ENCODE measurements around the gene PLCH1.

PLCH1 gene

DNA sequence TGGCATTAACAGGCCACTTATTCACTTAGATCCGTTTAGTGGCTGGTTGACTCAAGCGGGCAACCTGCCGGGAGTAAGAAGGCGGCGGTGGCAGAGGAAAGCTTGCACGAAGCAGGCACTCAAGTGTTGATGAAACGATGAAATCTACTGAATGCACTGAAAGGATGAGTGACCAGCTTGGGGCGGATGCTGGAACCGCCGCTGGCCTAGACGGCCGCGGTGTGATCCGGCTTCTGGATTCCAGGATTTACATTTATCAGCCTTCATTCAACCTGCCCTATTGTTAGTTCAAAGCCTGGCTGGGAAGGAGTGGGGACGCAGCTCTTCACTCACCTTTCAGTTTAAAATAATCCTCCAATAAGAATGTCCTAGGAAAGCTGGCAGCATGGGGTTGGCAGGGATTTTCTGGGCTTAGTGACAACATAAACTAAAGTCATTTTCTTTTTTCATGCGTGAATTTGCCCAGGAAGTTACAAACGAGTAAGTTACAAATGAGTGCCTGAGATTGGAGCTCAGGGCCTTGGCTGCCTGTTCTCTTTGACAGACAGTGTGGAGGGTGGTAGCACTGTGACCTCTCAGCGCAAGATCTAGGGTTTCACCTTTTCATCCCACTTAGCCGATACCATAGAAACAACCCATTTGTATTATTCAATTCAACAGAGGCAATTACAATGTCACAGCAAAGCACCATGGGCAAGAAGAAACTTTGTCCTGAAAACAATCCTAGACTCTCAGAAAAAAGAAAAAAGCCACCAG, 1.1 kb upstream of the PLCH1 start:
- DNase-seq: peak; percentile 71

DNA sequence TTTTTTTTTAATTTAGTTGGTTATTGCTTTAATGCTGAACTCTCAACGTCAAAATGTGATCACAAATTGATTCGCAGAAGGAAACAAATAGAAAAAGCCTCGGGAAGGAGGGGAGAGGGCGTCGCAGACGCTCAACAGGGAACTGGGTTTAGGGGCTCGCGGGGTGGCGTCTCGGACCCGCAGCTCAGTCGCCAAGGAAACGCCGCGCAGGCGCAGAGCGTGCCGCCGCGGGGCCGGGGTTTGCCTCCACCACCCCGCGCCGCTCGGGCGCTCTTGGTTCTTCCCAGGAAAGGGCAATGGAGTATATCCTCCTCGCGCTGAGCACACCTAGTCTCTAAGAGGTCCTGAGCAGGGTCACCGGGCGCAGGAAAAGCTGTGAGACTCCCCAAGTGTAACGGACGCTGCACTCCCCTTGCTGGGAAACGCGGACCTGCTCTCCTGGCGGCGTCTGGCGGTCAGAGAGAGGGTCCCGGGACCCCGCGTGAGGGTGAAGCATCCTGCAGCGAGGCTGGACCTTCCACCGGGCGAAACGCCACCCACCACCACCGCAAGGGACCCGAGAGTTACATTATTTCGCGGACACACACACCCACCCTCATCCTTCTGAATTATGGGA, 753 bp downstream of the PLCH1 start:
- peak; percentile 76 for DNase-seq

DNA sequence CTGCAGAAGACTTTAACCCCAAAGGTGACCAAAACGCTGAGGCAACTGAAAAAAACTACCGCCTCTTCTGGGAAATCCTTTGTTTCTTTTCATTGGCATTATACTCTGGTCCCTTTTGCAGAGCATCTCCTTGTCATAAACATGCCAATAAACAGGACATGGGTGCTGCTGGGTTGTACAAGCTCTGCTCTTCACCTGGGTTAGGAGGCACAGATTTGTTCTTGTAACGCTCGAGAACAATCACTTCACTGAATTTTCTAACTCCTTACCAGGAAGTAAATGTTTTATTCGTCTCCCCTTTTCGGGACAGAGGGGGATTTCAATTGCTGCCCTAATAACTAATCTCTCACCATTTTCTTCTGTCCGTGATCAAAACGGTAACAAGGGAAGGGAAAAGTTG, 1.3 kb downstream of the PLCH1 start:
- no peak for DNase-seq

DNA sequence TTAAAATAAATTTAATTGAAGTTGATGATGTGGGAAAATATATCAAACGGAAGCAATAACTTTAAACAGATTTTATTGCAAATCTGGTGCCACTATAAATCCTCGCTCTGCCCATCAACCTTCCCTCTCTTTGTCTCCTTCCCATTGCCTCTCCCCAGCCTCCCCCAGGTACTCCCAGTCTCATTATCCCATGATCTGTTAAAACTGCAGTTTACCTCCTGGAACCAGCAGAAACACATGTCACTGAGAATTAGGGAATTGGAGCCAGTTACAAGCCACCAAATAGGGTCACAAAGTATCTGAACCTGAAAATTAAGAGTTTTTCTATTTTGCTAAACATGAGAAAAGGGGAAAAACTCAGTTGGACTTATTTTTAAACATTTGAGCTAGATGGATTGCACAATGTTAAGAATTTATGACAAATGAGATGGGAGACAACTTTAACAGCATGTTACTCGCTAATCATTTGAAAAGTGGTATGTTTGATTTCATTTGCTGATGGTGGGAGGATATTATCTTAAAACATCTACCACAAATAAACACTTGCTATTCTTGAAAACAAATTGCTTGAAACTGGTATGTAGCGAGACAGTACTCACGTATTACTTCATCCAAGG, 2.4 kb downstream of the PLCH1 start:
- DNase-seq: no peak

DNA sequence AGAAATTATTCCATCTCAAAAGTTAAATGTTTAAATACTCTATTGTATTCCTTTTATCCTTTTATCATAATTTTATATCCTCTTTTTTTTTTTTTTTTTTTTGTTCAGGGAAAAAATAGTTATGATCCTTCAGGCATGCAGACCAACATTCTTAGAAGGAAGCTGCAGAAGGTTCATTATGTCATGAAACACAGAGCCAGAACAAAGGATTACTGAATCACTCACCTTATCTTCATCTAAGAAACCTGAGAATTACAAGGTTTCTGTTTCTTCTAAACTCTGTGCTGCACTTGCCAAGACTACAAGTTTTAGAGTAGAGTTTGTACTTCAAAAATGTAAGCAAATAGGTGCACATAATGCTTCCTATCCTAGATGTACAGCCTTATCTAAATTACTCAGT, 3.3 kb downstream of the PLCH1 start:
- no peak for DNase-seq

DNA sequence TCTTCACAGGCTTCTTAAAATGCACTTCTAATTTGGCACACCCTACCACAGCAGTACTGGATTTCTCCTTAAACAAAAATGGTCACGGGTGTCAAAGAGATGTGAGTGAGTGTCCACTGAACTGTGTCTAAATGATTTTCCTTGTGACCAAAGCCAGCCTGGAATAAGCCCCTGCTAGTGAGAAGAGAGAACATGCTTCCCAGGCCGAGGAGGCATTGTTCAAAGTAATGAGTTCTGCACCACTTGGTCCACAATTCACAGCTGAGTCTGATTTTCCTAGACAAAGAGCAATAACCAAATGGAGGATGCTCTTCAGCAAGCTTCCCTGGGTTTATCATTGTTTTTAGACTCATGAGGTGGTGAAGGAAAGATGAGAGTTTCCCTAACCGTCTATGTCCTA, 3.8 kb downstream of the PLCH1 start:
- no peak for DNase-seq

DNA sequence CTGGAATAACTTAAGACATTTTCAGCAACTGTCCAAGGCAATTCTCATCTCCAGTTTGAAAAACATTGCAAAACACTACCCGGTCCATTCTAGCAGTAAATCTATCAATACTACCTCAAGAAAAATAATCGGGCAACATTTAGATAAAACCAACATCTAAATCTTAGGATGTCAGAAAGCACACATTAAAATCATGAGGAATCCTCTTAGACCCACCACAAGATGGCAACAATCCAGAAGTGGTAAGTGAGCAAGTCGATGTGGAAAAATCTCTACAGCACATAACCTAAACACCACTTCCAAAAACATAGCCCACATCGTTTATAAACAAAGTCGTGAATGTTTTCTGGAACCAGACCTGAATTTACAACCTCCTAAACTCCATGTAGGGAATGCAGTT, 5.7 kb downstream of the PLCH1 start:
- DNase-seq: peak; percentile 15

DNA sequence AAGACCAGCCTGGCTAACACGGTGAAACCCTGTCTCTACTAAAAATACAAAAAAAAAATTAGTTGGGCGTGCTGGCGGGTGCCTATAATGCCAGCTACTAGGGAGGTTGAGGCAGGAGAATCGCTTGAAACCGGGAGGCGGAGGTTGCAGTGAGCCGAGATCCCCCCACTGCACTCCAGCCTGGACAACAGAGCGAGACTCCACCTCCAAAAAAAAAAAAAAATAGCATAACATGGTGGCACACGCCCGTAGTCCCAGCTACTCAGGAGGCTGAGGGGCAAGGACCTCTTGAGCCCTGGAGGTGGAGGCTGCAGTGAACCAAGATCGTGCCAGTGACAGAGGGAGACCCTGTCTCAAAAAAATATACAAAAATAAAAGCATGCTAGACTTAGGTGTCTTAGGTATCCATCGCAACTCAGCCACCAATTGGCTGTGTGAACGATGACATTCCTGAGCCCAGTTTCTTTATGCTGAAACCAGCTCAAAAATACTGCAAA, 6.2 kb downstream of the PLCH1 start:
- no peak for DNase-seq

DNA sequence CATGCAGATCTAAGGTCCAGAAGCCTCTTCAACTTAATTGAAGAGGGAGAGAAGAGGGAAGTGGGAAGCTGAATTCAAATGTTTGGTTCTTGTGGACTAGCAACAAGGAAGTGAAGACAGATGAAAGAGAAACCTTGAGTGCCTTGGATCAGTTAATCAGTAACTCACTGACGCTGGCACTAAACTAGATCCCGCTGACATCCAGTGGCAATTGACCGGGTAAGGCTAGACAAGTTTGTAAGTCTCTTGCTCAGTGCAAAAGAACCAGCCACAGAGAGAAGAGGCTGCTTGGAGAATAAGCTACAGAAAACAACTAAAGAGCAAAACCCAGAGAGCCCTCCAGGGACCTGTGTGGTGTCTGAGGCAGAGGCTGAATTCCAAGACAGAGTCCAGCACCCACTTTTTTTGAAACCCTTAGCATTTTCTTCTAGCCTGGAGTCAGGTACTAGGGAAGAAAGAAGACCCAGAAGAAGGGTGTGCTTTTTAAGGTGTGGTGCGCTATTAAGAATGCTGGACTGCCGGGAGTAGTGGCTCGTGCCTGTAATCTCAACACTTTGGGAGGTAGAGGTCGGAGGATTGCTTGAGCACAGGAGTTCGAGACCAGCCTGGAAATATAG, 6.9 kb downstream of the PLCH1 start:
- DNase-seq: no peak

DNA sequence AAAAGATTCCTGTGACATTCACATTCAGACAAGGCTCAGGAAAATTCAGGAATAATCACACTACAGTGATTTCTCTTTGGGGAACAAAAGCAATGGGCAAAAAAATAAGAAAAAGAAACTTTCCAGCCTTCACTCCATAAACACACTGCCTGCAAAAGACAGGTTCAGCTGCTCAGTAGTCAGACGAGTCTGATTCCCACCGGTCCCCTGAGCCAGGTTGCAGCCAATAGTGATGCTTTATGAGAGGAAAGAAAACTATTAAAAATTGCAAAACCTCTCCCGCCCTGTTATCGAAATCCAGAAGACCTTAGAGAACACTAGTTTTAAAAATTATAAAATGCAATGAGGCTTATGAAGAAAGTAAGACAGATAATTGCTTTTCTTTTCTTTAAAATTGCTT, 8.5 kb downstream of the PLCH1 start:
- no peak for DNase-seq

DNA sequence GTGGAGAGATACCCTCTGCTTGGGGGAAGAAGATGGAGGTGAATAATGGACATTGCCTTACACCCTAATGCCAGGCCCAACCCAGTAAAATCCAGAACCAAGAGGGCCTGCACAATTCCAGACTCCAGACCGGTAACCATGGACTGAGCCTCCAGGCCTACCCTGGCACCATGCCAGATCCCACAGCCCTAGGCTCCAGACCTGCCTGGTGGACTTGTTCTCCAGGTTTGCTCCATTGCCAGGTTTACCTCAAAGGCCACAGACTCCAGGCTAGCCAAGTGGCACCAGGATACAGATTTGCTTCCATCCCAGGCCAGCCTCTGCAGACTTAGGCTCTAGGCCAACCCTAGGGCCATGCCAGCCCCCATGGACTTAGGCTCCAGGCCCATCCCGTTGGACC, 14.0 kb downstream of the PLCH1 start:
- no peak for DNase-seq

DNA sequence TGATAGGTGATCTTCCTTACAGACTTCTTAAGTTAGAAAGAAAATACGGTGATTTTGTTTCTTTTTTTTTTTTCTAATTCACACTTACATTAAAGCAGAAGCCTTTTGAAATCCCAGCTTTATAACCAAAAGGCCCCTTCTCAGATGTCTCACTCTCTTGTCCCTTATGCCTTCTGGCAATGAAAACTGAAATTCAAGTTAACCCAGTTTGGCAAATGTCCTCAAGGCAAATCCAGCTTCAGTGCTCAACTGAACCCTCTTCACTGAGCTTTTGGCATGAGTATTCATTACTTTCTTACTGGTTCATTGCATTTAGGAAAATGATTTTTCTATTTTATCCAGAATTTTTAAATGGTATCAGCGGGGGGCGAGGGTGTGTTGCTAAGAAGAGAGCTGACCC, 17.0 kb downstream of the PLCH1 start:
- DNase-seq: no peak

DNA sequence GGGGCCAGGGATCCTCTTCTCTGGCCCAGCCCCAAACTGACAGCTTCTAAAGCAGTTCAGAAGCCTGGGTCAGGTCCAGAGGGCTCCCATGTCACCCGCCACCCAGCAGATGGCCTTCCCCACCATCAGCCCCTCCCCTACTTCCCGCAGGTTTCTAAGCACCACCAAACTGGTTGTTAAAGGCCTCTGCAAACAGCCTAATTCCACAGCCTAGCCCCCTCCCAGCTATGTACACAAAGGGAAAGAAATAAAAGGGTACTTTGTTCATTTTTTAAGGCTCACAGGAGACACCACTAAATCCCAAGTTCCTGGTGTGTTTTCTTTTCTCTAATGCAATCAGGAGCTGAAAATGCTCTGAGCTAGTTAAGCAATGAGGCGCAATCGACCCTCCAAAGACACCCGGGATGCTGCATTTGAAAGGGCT, 30.6 kb downstream of the PLCH1 start:
- peak; percentile 45 for DNase-seq

DNA sequence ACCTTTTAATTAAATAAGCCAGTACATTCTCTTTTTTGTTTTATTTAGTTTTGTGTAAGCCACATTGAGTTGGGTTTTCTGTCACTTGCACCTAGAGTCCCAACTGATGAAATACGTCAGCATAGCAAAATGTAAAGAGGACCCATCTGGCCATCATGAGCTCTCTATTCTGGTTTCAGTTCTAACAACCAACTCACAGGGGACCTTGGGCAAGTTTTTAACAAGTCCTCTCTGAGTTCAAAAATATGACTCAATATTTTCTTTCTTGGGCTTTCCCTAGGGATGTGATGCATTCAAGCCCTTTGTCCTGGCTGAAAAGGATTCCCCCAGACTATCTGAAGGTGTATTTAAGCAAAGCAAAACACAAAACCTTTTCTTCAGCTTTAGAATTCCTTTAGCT, 32.9 kb downstream of the PLCH1 start:
- DNase-seq: no peak

DNA sequence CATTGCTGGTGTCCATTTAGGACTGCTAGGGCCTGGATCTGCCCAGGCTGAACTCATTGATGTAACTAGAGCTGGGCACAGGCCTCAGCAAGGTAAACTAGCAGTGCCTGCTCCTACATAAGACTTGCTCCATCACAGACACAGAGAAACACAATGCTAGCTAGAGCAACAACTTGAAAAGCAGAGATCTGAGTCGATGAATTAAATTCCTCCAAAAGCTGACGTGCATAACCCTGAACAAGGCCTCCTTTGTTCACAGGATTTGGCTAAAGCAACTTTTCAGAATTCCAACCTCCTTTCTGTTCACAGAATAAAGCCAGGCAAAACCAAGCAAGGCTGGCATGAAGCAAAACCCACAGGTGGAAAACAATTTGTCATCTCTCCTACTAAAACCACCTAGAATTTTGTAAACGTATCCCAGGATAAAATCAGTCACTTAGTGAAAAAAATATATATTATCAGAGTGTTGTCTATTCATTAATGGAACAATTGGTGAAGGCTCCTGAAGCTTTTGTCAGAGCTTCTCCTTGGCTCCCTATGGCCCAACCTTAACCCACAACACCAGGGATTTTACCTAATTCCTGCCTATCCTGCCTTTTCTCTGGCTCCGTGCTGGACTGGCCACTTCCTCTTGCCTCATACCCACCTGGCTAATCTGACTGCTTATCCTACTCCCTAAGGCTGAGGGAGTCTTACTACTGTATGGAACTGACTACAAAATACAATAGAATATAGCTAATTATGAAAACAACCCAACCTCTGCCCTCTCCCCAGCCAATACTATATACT, 39.9 kb downstream of the PLCH1 start:
- no peak for DNase-seq

DNA sequence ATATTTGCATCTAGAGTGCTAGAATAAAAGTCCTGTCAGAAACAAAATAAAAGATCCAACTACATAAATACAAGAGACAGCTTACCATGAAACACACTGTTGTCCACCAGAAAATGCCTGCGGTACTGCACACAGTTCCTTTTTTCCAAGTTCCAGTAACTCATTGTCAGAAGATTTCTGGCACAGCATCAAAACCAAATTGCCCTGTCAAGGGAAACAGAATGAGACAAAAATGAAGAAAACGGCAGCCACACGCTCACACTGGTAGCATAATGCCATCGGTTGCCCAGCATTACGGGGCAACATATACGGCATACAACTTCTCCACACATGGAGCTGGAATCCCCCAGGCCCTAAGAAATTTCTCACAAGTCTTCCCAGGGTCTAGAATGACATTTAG, 40.8 kb downstream of the PLCH1 start:
- no peak for DNase-seq

DNA sequence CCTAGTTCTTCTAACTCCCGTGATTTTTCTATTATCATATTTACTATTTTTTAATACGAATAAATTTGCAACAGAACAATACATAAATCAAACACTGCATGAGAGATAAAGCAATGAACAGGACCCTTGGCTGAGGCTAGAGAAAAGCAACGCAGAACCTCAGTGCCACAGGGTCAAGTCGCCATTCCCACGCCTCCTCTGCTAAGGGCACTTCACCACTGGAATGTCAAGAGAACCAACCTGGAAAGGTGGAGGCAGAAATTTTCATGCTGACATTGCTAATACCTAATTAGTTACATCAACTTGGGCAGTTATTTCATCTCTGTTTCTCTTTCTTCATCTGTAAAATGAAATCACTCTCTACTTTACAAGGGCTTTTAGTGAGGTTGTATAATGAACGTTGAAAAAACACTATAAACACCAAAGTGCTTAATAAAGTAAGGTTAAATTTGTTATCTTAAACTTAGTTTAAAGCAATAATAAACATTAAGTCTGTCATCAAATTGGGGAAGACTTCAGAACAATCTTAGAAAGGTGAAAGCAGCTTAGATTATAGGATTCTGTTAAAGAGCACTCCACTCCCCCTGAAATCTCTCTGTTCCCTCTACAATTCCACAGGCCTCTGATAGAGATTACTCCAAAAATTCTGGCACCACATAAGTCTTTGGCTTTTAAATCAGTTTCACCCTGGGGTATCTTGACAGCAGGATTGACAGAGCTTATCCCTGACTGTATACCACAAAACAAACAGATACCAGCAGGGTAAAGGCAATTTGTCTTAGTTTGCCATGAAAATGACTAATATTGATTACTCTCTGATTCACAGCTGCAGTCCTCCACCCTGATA, 41.9 kb downstream of the PLCH1 start:
- no peak for DNase-seq

DNA sequence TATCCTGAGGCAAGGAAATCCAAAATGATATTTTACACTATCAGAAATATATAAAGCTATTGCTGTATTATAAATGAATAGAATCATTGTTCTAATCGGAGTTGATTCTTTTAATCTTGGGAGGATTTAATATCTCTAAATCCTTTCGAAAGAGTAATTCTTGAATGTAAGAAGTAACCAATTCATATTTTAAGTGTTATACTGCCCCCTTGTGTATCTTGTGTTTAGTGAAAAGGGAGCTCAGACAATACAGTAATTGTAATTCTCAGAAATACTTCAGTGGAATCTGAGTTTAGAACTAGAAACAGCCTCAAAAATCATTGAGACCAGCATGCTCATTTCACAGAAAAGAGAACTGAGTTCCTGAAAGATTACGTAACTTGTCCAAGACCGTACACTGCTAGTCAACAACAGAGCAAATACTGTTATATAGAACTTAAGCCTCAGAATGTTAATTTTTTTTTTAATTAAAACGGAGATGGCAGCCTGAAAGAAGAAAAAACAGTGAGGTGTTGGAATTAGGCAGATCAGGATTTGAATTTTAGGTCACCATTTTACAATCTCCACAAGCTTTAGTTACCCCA, 42.9 kb downstream of the PLCH1 start:
- peak; percentile 78 for DNase-seq

DNA sequence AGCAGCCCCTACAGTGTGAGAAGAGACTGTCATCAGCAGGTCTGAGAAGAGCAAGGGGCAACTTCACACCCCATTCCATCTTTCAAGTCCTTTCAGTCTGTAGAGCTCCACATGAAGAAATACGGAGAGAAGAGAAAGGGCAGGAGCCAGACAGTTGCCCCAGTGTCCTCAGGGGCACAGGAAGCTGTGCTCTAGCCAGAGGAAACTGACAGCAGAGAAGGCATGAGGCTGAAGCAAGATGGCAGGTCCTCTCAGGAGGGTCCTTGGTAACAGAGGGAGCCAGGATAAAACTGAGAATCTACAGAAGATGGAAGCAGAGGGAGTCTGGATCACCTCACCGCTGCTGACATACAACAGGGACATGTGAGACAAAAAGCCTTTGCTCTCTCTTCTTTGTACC, 47.3 kb downstream of the PLCH1 start:
- DNase-seq: no peak

DNA sequence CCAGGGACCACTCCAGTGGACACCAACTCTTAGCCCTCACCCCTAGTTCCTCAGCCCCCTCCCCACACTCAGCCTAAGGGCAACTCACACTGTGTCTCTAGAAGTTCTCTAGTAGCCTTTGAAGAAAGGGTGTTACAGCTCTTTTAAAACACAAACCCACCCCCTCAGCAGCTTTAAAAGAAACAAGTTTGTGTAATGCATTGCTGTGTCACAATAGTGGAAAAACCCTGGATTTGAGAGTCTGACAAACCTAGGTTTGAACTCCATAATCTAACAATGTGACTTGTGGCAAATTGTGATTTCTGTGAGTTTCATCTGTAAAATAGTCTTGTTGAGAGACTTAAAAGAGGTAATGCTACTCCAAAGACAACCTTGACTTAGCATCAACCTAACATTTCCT, 54.0 kb downstream of the PLCH1 start:
- no peak for DNase-seq

DNA sequence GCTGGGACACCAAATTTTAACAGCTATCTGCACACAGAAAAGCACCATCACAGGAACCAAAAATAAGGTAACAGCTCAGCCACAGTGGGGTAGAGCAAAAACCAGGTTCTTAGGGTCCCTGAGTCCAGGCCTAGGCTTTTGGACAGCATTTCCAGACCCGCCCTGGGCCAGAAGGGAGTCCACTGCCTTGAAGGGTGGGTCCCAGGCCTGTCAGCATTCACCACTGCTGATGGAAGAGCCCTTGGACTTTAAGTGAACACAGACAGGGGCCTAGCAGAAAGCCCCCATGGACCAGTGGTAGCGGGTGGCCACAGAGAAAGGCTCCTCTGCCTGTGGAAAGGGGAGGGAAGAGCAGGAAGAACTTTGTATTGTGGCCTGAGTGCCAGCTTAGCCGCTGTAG, 56.4 kb downstream of the PLCH1 start:
- DNase-seq: no peak

DNA sequence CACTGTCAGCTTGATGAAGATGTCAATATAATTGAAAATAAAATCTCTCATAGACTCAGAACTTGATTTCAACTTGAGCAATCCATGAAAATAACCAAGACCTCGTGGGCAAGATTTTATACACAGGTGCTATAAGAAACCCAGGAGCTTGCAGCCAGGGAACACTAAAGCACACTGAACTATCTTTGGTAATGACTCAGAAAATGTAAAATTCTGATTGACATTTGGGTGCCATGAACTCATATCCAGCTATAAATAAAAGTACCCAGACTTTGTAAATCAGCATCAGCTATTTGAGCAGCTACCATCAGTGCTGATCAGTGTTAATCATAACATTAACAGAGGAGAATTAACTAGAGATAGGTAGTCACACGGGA, 61.5 kb downstream of the PLCH1 start:
- no peak for DNase-seq
